ENCODE data around the gene VEPH1. TPM values are rescaled to one million over a fixed set of nuclear protein-coding genes. Genes with fewer than 3 reads are reported as not detected.

Gene VEPH1
- total and polyA plus RNA-seq, 9 of the 15 experiments (the other 6 are each of a cell fraction or from before 2014, with no cell fraction given) = 4.5 to 15.6 (median 5.8) TPM

GRCh38 chr3:157393113-157393512 lies 110.1 kb downstream of the VEPH1 start:
- DNase-seq (ENCODE audit: extremely low read depth in 1 of 4, low spot score in 3 of 4) (no peak), ATAC-seq (no peak), FAIRE-seq (no peak)
- Histone ChIP-seq H3K36me3 (ENCODE audit: control insufficient read depth, insufficient read depth, low read length) (no peaks in the 10 kb centered on the region), H2AFZ (ENCODE audit: low read depth, low read length) (no peak overlapping the region), H3K9ac (ENCODE audit: insufficient read depth in 1 of 2, low read depth in 2 of 2, low read length in 2 of 2) (no peak overlapping the region), H3K4me3 (no peak overlapping the region), H3K9me1 (ENCODE audit: control insufficient read depth, insufficient read depth, low read length) (no peaks in the 10 kb centered on the region), H3K4me1 (replicated peaks in 1 of 2; ENCODE audit: control insufficient read depth in 2 of 2, insufficient read depth in 2 of 2, low read length in 2 of 2) (no peaks in the 10 kb centered on the region), H3K79me2 (ENCODE audit: control insufficient read depth, insufficient read depth, low read length) (no peaks in the 10 kb centered on the region), H3K27ac (ENCODE audit: extremely low read depth, low read depth, low read length) (no peak overlapping the region), H4K20me1 (replicated peaks; ENCODE audit: control insufficient read depth, insufficient read depth, low read length) (no peaks in the 10 kb centered on the region), H3K9me3 (replicated peaks; ENCODE audit: control insufficient read depth, insufficient read depth, low read depth, low read length) (no peaks in the 10 kb centered on the region), H3K27me3 (ENCODE audit: control insufficient read depth in 2 of 2, insufficient read depth in 2 of 2, low read length in 2 of 2) (peaks cover 0 to 4% of the 10 kb centered on the region in 2 experiments; a peak in 1 of 5 replicates), H3K4me2 (ENCODE audit: insufficient read depth, low read length) (no peak overlapping the region)
- no TSS peak for BruUV-seq (replicated peaks)
- in situ Hi-C loops (cut with MboI) = no loop called here
- no peak for TF ChIP-seq ZNF780A (CRISPR knock-in tag; IDR thresholded peaks at IDR 0.05)
- no peak for TF ChIP-seq ZNF592 (IDR thresholded peaks at IDR 0.05)
- TF ChIP-seq STAG1 (CRISPR knock-in tag; IDR thresholded peaks at IDR 0.05; ENCODE audit: borderline replicate concordance) = no peak
- TF ChIP-seq RCOR1 (IDR thresholded peaks at IDR 0.05; ENCODE audit: borderline replicate concordance in 1 of 2, low read depth in 2 of 2, low read length in 2 of 2) = no peak
- ChIA-PET POLR2A (interaction anchor here (1.0 kb wide), 1 partner anchor 139 kb away, joined by 3 read pairs; no protein-coding TSS in a partner anchor), CTCF (ENCODE audit: low intra/inter-chr PET ratio) (interaction anchor here (0.5 kb wide), 1 partner anchor 1155 kb away, joined by 3 read pairs; no protein-coding TSS in a partner anchor)
- intact Hi-C loops (cut with micrococcal nuclease) = no loop called here
